T-helper 1 cell treated with Interleukin-12 subunit alpha and Interleukin-12 subunit beta and Interleukin-4 antibody, amounts not matched to agents 30 μg/mL and 1 μg/mL, for 36 hours (primary cell): Measurements from ENCODE around the gene IDH2.
A peak's percentile ranks its signal among the peaks of the same experiment; 100 is the strongest.

ENCODE experiments used
- H3K27ac Mint-ChIP-seq: one replicate; pipeline ENCODE4 v1.8.0; 2021; ENCODE audit warnings: mild to moderate bottlenecking, mixed read lengths
- H3K27me3 Mint-ChIP-seq: one replicate; pipeline ENCODE4 v1.8.0; 2021; ENCODE audit warnings: low read depth, mixed read lengths
- H3K36me3 Mint-ChIP-seq: one replicate; pipeline ENCODE4 v1.8.0; 2021; ENCODE audit warnings: low read depth, mixed read lengths
- H3K4me1 Mint-ChIP-seq: one replicate; pipeline ENCODE4 v1.8.0; 2021; ENCODE audit warnings: low read depth, mixed read lengths
- H3K4me3 Mint-ChIP-seq: one replicate; pipeline ENCODE4 v1.8.0; 2021; ENCODE audit warnings: mild to moderate bottlenecking, moderate library complexity, mixed read lengths
- H3K9me3 Mint-ChIP-seq: one replicate; pipeline ENCODE4 v1.8.0; 2021; ENCODE audit warnings: mixed read lengths

IDH2 gene

GRCh38 chr15:90067953-90068606, 34.2 kb downstream of the IDH2 start:
- Mint-ChIP-seq H3K4me1 (peaks cover 5% of the 10 kb centered on the region), H3K9me3 (no peaks in the 10 kb centered on the region), H3K4me3 (no peak overlapping the region), H3K27me3 (no peaks in the 10 kb centered on the region), H3K27ac (no peak overlapping the region), H3K36me3 (peaks cover 3% of the 10 kb centered on the region)

DNA sequence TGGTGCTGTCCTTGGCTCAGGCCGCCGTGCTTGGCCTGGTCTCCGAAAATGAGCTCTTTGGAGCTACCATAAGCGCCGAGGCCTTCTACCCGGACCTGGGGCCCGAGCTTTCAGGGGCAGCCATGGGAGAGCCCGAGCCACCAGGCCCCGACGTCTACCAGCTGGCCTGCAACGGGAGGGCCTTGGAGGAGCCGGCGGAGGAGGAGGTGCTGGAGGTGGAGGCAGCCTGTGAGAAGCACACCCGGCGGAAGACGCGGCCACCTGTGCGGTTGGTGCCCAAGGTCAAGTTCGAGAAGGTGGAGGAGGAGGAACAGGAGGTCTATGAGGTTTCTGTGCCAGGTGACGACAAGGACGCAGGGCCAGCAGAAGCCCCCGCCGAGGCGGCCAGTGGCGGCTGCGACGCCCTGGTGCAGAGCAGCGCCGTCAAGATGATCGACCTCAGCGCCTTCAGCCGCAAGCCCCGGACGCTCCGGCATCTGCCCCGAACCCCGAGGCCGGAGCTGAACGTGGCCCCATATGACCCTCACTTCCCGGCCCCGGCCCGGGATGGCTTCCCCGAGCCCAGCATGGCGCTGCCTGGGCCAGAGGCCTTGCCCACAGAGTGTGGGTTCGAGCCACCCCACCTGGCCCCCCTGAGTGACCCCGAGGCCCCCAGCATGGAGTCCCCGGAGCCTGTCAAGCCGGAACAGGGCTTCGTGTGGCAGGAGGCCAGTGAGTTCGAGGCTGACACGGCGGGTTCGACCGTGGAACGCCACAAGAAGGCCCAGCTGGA, 34.9 kb downstream of the IDH2 start:
- H3K9me3 Mint-ChIP-seq, result no peaks in the 10 kb centered on the region
- H3K4me1 Mint-ChIP-seq, result peaks cover 5% of the 10 kb centered on the region
- H3K4me3 Mint-ChIP-seq, result no peak overlapping the region
- peaks cover 3% of the 10 kb centered on the region for H3K36me3 Mint-ChIP-seq
- H3K27me3 Mint-ChIP-seq, result no peaks in the 10 kb centered on the region
- H3K27ac Mint-ChIP-seq, result no peak overlapping the region

GRCh38 chr15:90065682-90066049, 36.6 kb downstream of the IDH2 start:
- peaks cover 5% of the 10 kb centered on the region for H3K4me1 Mint-ChIP-seq
- H3K36me3 Mint-ChIP-seq, result peaks cover 3% of the 10 kb centered on the region
- H3K4me3 Mint-ChIP-seq, result no peak overlapping the region
- H3K9me3 Mint-ChIP-seq, result no peaks in the 10 kb centered on the region
- H3K27ac Mint-ChIP-seq, result no peak overlapping the region
- no peaks in the 10 kb centered on the region for H3K27me3 Mint-ChIP-seq

- no peak overlapping the region for H3K27ac Mint-ChIP-seq
- H3K4me1 Mint-ChIP-seq, result peaks cover 6% of the 10 kb centered on the region
- H3K36me3 Mint-ChIP-seq, result peaks cover 3% of the 10 kb centered on the region
- H3K27me3 Mint-ChIP-seq, result no peaks in the 10 kb centered on the region
- H3K9me3 Mint-ChIP-seq, result no peaks in the 10 kb centered on the region
- no peak overlapping the region for H3K4me3 Mint-ChIP-seq
Observed at GRCh38 chr15:90064911-90065681, 37.2 kb downstream of the IDH2 start.

- no peak overlapping the region for H3K27ac Mint-ChIP-seq
Observed at GRCh38 chr15:90063770-90064247, 38.5 kb downstream of the IDH2 start.

DNA sequence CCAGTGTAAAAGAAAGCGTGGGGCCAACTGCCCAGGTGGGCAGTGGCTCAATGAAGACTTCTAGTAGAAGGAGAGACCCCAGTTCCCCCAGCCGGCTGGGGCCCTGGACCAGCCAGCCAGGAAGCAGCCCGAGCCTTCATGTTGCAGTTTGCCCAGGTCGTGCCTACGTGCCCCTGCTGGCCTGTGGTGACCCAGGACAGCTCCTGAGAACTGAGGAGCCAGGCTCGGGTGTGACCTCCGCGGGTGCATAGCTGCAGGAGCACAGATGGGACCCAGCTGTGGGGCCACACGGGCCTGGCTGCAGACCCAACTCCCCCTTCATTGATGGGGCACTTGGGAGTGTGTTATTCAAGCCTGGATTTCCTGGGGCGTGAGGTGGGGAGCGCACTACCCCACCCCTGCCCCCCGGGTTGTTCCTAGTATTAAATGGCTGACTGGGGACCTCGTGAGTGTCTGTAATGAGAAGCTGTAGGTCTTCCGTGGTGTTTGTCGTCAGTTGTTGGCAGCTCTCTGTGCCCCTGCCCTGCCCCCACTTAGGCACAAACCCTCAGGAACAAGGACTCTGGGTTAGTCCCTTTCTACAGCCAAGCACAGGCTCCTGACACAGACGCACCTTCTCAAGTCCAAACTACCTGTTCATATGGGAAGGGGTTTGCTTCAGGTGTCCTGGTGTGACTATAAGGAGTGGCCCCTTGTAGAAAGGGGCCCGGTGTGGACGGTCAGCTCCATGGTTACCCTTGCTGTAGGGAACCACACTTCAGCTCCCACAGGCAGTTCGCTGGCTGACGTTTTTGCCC, 39.1 kb downstream of the IDH2 start:
- no peak overlapping the region for H3K27ac Mint-ChIP-seq
- no peak overlapping the region for H3K4me3 Mint-ChIP-seq
- H3K4me1 Mint-ChIP-seq, result peaks cover 19% of the 10 kb centered on the region
- no peaks in the 10 kb centered on the region for H3K9me3 Mint-ChIP-seq
- no peaks in the 10 kb centered on the region for H3K27me3 Mint-ChIP-seq
- no peaks in the 10 kb centered on the region for H3K36me3 Mint-ChIP-seq

More at GRCh38 chr15:90063770-90064247, 38.5 kb downstream of the IDH2 start:
- no peaks in the 10 kb centered on the region for H3K36me3 Mint-ChIP-seq
- no peak overlapping the region for H3K4me3 Mint-ChIP-seq
- no peaks in the 10 kb centered on the region for H3K9me3 Mint-ChIP-seq
- no peaks in the 10 kb centered on the region for H3K27me3 Mint-ChIP-seq
- H3K4me1 Mint-ChIP-seq, result peaks cover 16% of the 10 kb centered on the region

DNA sequence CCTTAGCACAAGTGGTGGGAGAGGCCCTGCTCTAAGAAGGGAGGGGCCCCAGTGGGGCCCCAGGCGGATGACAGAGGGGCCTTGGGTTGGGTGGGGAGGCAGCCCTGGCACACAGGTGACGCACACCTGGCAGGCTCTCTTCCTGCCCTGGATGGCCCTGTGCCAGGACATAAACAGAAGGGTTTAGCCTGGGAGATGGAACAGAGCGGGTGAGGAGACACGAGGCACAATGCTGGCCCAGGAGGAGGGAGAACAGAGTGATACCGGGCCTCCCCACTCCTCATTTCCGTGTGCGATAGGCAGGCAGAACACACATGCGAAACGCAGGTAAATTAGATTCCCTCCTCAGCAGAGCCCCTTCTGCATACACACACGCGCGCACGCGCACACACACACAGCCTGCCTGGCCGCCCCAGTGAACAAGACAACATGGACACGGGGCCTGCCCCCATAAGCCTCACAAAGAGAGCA, 39.8 kb downstream of the IDH2 start:
- peaks cover 22% of the 10 kb centered on the region for H3K4me1 Mint-ChIP-seq
- no peaks in the 10 kb centered on the region for H3K27me3 Mint-ChIP-seq
- no peaks in the 10 kb centered on the region for H3K36me3 Mint-ChIP-seq
- H3K4me3 Mint-ChIP-seq, result no peak overlapping the region
- H3K27ac Mint-ChIP-seq, result no peak overlapping the region
- no peaks in the 10 kb centered on the region for H3K9me3 Mint-ChIP-seq

- Mint-ChIP-seq H3K27ac (no peak overlapping the region), H3K9me3 (no peaks in the 10 kb centered on the region), H3K27me3 (no peaks in the 10 kb centered on the region), H3K4me1 (peaks cover 22% of the 10 kb centered on the region), H3K4me3 (no peak overlapping the region), H3K36me3 (no peaks in the 10 kb centered on the region)
Observed at GRCh38 chr15:90062023-90062442, 40.2 kb downstream of the IDH2 start.

- no peak overlapping the region for H3K4me3 Mint-ChIP-seq
- no peaks in the 10 kb centered on the region for H3K36me3 Mint-ChIP-seq
- H3K27ac Mint-ChIP-seq, result no peak overlapping the region
- H3K27me3 Mint-ChIP-seq, result no peaks in the 10 kb centered on the region
- peaks cover 22% of the 10 kb centered on the region for H3K4me1 Mint-ChIP-seq
- H3K9me3 Mint-ChIP-seq, result no peaks in the 10 kb centered on the region
Observed at GRCh38 chr15:90060797-90061196, 41.5 kb downstream of the IDH2 start.

- H3K4me1 Mint-ChIP-seq, result peaks cover 22% of the 10 kb centered on the region
- H3K36me3 Mint-ChIP-seq, result no peaks in the 10 kb centered on the region
- no peaks in the 10 kb centered on the region for H3K9me3 Mint-ChIP-seq
- peak overlapping the region; percentile 79 for H3K27ac Mint-ChIP-seq
- H3K4me3 Mint-ChIP-seq, result peak overlapping the region; percentile 40
- no peaks in the 10 kb centered on the region for H3K27me3 Mint-ChIP-seq
Observed at GRCh38 chr15:90059208-90059985, 42.9 kb downstream of the IDH2 start.

GRCh38 chr15:90058775-90059174, 43.5 kb downstream of the IDH2 start:
- Mint-ChIP-seq H3K9me3 (no peaks in the 10 kb centered on the region), H3K27ac (peak overlapping the region; percentile 79), H3K27me3 (no peaks in the 10 kb centered on the region), H3K36me3 (no peaks in the 10 kb centered on the region), H3K4me1 (peaks cover 22% of the 10 kb centered on the region), H3K4me3 (no peak overlapping the region)

GRCh38 chr15:90058308-90058707, 44.0 kb downstream of the IDH2 start:
- H3K4me3 Mint-ChIP-seq, result no peak overlapping the region
- H3K9me3 Mint-ChIP-seq, result no peaks in the 10 kb centered on the region

GRCh38 chr15:90056529-90056928, 45.7 kb downstream of the IDH2 start:
- Mint-ChIP-seq H3K27ac (no peak overlapping the region), H3K36me3 (no peaks in the 10 kb centered on the region), H3K9me3 (no peaks in the 10 kb centered on the region), H3K4me1 (peaks cover 22% of the 10 kb centered on the region), H3K27me3 (no peaks in the 10 kb centered on the region), H3K4me3 (no peak overlapping the region)

More at GRCh38 chr15:90058308-90058707, 44.0 kb downstream of the IDH2 start:
- H3K4me1 Mint-ChIP-seq, result peaks cover 22% of the 10 kb centered on the region
- no peaks in the 10 kb centered on the region for H3K27me3 Mint-ChIP-seq
- H3K36me3 Mint-ChIP-seq, result no peaks in the 10 kb centered on the region
- H3K27ac Mint-ChIP-seq, result peak overlapping the region; percentile 64
